Stimulated activated naive CD4-positive, alpha-beta T cell (primary cell): ENCODE results near the gene CPA5.
"Not testable (repeated sequence)": the region's sequence is repeated elsewhere in the genome, so short reads cannot be mapped to it uniquely, and the experiment has no call there.

Experiments used
- DNase-seq, 6 experiments: peaks; one replicate each; lab custom pipeline; 2025; lab: John Stamatoyannopoulos, UW

CPA5 gene, protein sequence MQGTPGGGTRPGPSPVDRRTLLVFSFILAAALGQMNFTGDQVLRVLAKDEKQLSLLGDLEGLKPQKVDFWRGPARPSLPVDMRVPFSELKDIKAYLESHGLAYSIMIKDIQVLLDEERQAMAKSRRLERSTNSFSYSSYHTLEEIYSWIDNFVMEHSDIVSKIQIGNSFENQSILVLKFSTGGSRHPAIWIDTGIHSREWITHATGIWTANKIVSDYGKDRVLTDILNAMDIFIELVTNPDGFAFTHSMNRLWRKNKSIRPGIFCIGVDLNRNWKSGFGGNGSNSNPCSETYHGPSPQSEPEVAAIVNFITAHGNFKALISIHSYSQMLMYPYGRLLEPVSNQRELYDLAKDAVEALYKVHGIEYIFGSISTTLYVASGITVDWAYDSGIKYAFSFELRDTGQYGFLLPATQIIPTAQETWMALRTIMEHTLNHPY

DNA sequence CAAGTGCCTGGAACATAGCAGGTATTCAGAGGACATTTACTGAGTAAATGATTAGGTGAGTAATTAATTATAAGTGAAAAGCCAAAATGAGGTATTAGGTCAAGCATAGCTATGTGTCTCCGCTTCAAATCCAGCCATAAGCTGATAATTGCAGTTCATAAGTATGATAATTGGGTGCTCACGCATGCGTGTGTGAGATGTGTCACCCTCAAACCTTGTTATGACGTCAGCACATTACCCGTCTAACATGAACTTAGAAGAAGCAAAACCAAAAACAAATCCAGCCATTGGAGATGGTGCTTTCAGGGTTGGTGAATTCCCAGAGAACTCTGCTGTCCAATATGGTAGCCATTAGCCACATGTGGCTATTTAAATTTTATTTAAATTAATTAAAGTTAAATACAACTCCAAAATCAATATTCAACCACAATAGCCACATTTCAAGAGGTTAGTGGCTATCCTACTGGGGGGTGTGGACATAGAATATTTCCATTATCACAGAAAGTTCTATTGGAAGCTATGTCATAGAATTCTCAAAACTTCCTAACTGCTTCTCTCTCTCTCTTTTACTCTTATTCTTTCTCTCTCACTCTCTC is at the start of gene CPA5:
Gene CPA5 (plus strand): TSS at position 546 of the 596 bp plus-strand sequence. CDS start 1,670 bp downstream, outside the sequence.
- no peak for DNase-seq

DNA sequence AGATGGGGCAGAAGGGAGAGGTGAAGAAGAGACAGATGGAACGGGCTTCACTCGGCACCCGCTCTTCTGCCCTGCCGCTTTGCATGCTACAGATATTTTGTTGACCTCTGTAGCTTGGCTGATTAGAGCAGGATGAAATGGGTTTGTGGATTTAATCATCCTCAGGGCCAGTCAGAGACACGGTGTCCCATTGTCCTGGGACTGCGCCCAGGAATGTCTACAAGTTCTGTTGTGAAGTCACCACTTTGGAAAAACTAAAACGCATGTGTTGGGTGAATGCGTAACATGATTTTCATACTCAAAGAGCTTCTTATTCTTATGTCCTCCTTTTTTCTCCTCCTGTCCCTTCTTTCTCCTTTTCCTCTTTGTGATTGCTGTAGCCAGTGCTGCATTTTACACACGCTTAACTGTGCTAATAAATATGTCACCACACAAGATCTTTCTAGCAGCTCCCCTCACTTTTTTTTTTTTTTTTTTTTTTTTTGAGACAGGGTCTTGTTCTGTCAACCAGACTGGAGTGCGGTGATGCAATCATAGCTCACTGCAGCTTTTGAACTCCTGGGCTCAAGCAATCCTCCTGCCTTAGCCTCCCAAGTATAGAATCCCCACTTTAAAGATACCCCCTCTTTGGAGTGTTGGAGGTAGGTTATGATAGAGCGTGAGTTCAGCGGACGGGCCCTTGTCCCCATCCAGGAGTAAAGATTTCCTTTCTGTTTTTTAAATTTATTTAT is 48.2 kb upstream of the CPA5 start:
- no peak for DNase-seq

DNA sequence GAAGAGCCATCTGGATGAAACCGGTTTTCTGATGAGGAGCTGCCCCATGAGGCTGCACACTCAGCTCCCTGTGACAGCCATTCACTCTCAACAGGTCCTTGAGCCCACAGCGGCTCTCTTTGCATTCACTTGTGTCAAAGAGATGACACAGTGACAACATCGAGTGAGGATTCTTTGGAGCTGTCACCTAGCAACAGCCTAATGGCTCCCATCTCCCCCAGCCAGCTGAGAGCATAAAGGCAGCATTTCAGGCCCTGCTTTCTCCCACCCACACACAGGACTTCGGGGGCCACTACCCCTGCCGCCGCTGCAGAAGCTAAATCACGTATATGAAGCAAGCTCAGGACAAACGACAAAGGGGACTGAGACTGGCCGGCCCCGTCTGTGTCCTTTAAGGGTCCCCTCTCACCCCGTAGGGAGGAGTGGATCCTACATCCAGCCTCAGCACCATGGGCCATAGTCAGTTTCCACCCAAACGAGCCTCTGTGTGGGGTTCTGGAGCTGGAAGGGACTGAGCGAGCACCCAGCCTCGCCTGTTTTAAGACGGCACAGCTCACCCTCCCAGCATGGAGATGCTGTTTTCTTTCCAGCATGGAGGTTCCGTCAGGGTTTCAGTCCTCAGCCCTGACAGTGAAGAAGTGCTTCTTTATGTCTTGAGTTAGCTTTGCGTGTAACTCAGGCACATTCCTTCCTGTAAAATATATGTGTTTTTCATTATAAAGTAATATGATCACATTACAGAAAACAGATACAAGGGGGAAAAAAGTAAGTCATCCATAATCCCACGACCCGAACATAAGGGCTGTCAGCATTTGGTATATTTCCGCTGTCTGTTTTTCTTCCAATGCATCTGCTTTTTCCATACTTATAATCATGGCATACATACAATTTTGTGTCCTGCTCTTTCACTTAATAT is 46.7 kb upstream of the CPA5 start:
- DNase-seq = no peak

DNA sequence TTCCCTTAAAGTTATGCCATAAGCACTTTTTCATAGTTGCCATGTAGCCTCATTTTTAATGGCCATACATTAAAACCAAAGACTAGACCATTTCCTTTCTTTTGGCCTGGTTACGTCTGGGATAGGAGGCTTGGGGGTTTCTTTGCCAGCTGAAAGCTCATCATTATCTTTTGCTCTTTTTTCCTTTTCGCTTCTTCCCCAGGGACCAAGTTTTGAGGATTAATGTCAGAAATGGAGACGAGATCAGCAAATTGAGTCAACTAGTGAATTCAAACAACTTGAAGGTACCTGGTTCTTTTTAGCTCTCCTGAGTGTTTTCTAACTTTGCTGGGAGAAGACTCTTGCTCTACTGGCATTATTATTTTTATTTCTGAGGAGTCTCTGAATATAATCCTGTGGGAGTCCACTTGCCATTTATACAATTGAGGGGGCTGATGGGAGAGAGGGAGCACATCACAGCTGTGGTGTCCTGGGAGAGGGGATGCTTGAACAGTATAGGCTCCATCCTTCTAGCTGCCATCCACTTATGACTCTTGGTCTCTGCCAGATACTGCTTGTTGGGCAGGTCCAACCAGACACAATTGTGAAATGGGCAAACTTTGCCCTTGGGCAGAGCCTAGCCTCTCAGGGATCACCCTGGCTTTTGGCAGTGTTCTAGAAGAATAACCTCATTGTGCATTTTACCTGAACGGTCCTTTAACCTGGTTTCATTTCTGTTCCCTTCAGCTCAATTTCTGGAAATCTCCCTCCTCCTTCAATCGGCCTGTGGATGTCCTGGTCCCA is 45.9 kb upstream of the CPA5 start:
- no peak for DNase-seq

DNA sequence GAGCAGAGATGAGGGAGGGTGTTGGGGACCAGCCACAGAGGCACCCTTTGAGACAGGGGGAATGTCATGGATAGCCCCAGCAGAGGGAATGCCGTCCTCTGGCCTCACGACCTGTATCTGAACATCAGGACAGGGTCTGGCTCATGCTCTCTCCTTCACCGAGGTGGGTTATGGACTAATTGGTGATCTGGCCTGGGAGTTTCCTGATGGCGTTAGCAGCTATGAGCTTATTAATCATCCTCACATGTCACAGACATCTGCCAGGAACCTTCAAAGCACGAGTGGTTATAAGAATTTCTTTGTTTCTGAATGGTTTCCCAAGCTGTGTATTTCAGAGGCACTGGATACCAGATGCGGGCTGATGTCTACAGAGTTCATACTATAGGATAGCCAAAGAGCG is 44.8 kb upstream of the CPA5 start:
- no peak for DNase-seq

DNA sequence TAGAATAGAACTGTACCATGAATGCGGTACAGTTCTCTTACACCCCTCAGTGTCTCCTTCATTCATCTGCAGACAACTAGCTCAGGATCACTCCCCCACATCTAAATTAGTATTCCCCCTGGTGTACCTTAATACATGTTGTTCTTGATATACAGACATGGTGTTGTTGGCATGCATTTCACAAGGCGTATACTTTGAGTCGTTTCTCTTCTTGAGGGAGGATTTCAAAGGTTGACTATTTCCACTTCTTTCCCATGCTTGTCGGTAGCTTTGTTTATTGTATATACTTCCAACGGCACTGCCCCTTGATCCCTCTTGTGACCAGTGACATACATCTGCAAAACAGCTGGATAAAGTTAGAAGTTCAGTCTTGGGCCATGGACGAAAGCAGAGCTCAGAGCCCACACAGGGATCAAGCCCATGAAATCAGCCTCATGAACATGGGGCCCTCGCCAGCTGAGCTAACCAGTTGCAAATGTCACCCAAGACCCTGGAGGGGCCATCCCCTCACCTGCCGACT is 43.1 kb upstream of the CPA5 start:
- DNase-seq = no peak

DNA sequence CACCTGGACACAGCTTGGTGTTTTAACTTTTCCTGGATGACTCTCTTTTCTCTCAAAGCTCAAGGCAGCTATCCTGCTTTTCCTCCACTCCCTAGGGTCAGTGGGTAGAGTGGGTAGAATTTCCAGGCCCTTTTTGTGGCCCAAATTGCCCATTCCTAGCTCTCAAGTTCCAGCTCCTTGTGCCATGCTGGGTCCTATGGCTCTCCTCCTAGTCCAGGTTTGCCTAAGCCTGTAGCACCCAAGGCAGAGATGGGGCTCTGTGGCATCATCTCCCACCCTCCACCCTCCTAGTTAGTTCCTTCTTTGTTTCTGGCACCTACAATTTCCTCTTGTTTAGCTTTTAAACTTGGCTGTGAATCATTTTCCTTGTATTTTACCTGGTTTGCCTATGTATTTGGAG is 42.0 kb upstream of the CPA5 start:
- DNase-seq = no peak

DNA sequence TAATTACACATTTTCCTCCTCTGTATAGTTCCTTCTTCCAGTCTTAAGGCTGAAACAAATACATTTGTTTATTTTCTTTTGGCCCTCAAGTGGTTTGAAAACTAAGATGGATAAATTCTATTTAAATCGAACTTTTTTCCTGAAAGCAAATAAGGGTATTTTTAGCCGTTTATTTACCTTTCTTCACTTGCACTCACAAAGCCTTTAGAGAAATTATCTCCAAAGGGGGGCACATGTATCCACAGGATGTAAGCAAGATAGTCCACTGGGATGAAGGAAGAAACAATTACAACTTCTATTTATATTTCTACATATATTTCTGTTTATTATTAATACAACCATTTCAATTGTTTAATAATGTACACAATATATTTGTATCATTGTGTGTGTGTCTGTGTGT is 41.5 kb upstream of the CPA5 start:
- no peak for DNase-seq

DNA sequence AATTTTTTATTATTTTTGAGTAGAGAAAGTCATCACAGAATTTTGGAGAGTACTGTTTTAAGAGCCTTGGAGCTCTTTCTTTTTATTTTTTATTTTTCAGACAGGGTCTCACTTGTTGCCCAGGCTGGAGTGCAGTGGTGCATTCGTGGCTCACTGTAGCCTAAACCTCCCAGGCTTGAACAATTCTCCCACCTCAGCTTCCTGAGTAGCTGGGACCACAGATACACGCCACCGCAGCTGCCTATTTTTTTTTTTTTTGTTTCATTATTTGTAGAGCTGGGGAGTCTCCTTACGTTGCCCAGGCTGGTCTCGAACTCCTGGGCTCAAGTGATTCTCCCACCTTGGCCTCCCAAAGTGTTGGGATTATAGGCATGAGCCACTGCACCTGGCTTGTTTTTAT is 41.1 kb upstream of the CPA5 start:
- DNase-seq = no peak

DNA sequence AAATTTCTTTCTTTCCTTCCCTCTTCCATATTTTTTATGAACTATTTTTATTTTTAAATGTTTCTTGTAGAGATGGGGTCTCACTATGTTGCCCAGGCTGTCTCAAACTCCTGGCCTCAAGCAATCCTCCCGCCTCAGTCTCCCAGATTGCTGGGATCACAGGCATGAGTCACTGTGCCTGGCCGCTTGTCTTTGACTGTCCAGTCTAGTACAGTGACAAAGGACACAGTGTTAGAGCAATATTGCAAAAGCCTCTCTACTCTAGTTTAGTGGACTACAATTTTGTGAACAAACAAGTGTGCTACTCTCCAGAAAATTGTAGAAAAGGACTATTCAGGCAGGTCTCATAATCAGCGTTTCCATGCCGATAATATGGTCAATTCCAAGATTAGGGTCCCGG is 40.6 kb upstream of the CPA5 start:
- no peak for DNase-seq

DNA sequence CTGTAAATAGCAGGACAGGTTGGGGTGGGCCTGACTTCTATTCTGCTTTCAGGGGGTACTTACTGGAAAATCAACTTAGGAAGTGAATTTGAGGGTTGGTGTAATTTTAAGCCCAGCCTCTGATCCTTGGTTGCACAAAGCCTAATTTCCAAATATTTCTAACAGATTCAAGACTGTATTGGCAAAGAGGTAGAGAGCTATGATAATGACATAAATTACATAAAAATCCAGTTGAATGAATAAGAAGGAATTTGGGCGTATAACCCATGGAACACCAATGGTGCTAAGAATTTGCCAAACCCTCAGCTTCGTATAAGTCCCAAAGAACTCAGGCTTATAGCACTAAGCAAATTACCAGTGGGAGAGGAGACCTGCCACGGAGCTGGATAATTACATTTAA is 39.7 kb upstream of the CPA5 start:
- no peak for DNase-seq

DNA sequence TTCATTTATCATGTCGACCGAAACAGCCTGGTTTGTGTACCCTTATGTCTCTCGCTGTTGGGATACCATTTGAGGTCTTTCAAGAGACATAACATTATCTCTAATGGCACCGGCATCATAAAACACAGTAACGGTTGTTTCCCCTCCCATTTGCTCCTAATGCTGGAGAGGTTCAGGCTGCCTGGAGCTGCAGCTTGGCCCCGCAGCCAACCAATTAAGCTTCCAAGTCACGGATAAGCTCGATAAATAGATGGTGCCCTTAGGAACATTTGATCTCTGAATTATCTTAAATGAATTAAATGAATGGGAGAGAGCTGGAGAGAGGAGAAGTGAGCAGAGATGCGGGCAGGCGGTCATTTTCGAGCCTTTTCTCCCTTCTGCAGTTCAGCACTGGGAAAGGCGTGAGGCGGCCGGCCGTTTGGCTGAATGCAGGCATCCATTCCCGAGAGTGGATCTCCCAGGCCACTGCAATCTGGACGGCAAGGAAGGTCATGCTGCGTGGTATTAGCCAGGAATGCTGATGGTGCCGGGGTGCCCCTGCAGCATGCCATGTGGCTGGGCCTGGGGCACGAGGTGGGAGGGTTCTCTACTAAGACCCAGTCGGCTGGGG is 39.1 kb upstream of the CPA5 start:
- DNase-seq = no peak

DNA sequence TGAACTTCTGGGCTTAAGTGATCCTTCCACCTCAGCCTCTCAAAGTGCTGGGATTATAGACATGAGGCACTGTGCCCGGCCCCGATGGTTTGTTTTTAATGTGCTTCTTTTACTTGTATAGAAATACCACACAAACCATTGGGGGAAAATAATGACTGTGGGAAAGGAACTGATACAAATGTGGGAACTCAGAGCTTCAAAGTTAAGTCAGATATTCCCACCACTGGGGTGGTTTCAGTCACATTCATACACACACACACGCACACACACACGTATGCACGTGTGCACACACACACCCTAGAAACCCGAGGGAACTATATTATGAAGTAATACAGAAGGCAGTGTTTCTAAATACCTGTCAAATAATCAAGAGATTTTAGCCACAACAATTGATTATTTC is 34.6 kb upstream of the CPA5 start:
- DNase-seq = no peak

DNA sequence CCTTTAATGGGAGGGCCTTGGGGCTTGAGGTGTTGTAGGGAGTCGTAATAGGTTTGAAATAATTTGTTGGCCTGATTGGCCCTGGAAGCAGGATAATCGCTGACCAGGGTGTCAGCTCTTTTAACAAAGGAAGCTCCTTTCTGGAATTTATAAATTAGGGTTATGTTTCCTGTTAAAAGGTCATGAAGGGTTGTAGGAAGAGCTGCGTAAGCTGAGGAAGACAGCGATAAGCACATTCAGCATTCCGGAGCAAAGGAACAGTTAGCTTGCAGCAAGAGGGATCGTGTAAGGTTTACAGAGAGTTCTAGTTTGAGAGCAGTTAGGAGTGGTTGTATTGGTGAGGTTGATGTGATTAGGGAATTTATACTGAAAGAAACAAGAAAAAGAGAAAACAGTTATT is 30.3 kb upstream of the CPA5 start:
- no peak for DNase-seq

DNA sequence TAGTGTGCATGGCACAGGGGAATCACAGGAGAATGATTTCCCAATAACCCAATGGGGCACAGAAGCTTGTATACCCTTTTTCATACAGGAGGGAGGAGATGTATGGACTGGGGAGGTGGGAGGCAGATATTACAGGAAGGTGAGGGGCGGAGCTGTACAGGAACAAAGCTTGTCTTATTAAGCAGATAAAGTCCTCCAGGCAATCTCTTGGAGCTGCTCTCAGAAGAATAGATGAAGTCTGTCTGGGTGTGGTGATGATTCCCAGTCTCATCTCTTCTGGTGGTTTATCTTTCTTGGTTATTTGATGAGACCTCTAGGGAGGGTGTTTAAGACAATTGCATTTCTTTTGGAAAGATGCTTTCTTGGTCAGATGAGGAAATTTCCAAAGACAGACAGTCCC is 25.1 kb upstream of the CPA5 start:
- DNase-seq = no peak

DNA sequence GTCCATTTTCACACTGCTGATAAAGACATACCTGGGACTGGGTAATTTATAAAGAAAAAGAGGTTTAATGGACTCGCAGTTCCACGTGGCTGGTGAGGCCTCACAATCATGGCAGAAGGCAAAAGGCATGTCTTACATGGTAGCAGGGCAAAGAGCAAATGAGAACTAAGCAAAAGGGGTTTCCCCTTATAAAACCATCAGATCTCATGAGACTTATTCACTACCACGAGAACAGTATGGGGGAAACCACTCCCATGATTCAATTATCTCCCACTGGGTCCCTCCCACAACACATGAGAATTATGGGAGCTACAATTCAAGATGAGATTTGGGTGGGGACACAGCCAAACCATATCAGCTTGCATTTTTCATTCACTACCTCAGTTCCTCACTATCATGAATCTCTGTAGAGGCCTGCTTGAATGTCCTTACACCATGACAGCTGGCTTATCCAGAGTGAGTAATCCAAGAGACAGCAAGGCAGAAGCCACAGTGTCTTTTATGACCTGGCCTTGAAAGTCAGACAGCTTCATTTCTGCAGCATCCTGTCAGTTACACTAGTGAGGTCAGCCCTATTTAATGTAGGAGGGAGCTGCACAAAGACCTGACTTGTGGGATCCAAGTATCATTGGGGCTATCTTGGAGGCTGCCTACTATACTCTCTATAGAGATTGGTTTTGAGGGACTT is 22.9 kb upstream of the CPA5 start:
- DNase-seq = not testable (repeated sequence)

DNA sequence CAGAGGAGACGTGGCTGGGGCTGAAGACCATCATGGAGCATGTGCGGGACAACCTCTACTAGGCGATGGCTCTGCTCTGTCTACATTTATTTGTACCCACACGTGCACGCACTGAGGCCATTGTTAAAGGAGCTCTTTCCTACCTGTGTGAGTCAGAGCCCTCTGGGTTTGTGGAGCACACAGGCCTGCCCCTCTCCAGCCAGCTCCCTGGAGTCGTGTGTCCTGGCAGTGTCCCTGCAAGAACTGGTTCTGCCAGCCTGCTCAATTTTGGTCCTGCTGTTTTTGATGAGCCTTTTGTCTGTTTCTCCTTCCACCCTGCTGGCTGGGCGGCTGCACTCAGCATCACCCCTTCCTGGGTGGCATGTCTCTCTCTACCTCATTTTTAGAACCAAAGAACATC is 22.0 kb upstream of the CPA5 start:
- no peak for DNase-seq

DNA sequence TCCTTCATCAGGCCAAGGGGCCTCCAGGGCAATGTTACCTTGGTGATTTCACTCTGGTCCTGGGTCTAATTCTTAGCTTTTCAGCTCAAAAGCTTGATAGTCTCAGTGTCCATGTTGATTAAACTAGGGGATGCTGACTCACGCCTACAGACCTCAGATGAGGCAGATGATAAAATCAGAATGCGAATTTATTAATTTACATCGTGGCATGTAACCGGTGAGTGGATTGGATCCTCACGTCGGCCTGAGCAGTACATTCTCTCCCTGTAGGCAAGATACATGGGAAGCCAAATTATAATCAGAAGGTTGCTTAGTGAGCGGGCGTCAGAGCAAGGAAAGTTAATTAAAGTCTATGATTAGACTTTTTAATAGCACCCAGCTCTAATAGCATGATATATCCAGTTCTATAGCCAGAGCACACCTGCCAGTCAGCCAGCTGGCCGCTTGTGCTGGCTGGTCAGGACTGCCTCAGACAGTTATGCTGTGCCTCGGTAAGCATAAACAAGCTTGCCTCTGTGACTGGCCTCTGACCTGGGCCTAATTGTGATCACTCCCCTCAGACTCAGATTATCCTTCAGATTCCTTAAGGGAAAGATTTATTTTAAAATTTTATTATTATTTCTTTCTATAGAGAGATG is 20.2 kb upstream of the CPA5 start:
- no peak for DNase-seq

DNA sequence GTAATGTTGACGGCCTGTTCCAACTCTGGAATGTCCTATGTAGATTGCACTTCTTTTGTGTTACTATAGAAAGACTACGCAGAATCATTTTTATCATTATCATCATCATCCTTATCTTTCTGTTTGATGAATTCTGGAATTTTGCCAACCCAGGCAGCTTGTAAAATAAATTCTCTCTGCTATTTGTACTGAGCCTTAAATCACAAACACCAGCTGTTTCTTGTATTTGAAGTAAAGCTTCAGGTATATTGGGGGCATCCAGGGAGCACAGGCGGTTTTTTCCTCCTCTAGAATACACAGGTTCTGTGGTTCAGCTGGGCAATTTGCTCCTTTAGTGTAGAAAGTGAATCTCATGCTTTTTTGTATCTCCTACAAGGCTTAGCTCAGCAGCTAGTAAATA is 14.9 kb upstream of the CPA5 start:
- DNase-seq = no peak
